Spleen (tissue), 11 donors: ENCODE results near the gene CMTR2. TPM values are rescaled to one million over a fixed set of nuclear protein-coding genes. Genes with fewer than 3 reads are reported as not detected.

ENCODE experiments used
- DNase-seq: peaks from one replicate; pipeline ENCODE4 v3.0.0-alpha.2; 2020
- H3K27ac ChIP-seq, 8 donors: fragments of 200-600 bp; sonication (generic) in 7 of 8; 1 replicate in 4 of 8; 2 replicates in 4 of 8; pipeline versions ENCODE4 v1.5.0 to v1.8.0; 2016 to 2021; ENCODE audit warnings: inconsistent platforms in 4 of 8, mild to moderate bottlenecking in 4 of 8, moderate library complexity in 1 of 8
- H3K27me3 ChIP-seq, 7 donors: fragments of 200-600 bp; sonication (generic) in 6 of 7; replicated peaks in 1 of 7; 1 replicate in 4 of 7; 2 replicates in 3 of 7; pipeline versions ENCODE4 v1.5.0 to v1.8.0; 2016 to 2021; ENCODE audit warnings: inconsistent platforms in 3 of 7, mild to moderate bottlenecking in 1 of 7
- H3K36me3 ChIP-seq, 6 donors: fragments of 200-600 bp; sonication (generic) in 5 of 6; 1 replicate in 4 of 6; 2 replicates in 2 of 6; pipeline versions ENCODE4 v1.5.0 to v1.8.0; 2016 to 2021; ENCODE audit warnings: inconsistent platforms in 2 of 6
- H3K4me1 ChIP-seq, 6 donors: fragments of 200-600 bp; sonication (generic) in 5 of 6; 1 replicate in 3 of 6; 2 replicates in 3 of 6; pipeline versions ENCODE4 v1.5.0 to v1.8.0; 2016 to 2021; ENCODE audit warnings: inconsistent platforms in 3 of 6
- H3K4me3 ChIP-seq, 8 donors: fragments of 200-600 bp; sonication (generic) in 7 of 8; 1 replicate in 4 of 8; 2 replicates in 4 of 8; pipeline versions ENCODE4 v1.5.0 to v1.8.0; 2016 to 2021; ENCODE audit warnings: inconsistent platforms in 4 of 8, mild to moderate bottlenecking in 4 of 8, moderate library complexity in 2 of 8
- H3K9me3 ChIP-seq, 8 donors: fragments of 200-600 bp; sonication (generic) in 7 of 8; 1 replicate in 4 of 8; 2 replicates in 4 of 8; pipeline versions ENCODE4 v1.5.0 to v1.8.0; 2016 to 2021; ENCODE audit warnings: inconsistent platforms in 4 of 8
- CTCF ChIP-seq, 11 experiments: fragments of 200-600 bp in 7 of 11; fragments of 450-650 bp in 4 of 11; sonication (generic) in 4 of 11; IDR thresholded peaks in 8 of 11; conservative IDR thresholded peaks in 3 of 11; 1 replicate in 7 of 11; 2 replicates in 4 of 11; pipeline versions ENCODE4 v1.4.0 to v1.8.0; 2016 to 2021; ENCODE audit warnings: antibody characterized with exemption in 11 of 11, inconsistent platforms in 4 of 11, mild to moderate bottlenecking in 1 of 11
- POLR2A ChIP-seq, 3 donors: fragments of 450-650 bp; IDR thresholded peaks; one replicate each; pipeline ENCODE4 v1.5.1; 2017; ENCODE audit warnings: antibody characterized with exemption in 3 of 3, mild to moderate bottlenecking in 1 of 3
- POLR2AphosphoS5 ChIP-seq, 3 donors: sonication (generic); formaldehyde crosslinking; IDR thresholded peaks; one replicate each; pipeline ENCODE4 v1.5.1; 2017; ENCODE audit warnings: antibody characterized with exemption in 3 of 3
- WGBS, 5 donors: extraction: QIAGEN DNeasy Blood & Tissue Kit in 3 of 5; methylation state at CpG; one replicate each; pipeline versions ENCODE4 v1.1.5 to v1.1.7; 2013 to 2018; 5-methylcytosine and 5-hydroxymethylcytosine counted together
- intact Hi-C: fragments of 100-400 bp; cut with DNase I; formaldehyde crosslinking; loops from one replicate; pipeline ENCODE4 v1.15.0; 2023; ENCODE audit warnings: low total_unique reads
- polyA plus RNA-seq, 3 donors: library from polyadenylated mRNA; stranded (reverse); fragments of 200-250 nt; gene quantifications; one replicate each; pipeline ENCODE4 v1.2.1, GENCODE V29; 2013
- total RNA-seq, 7 donors: library from RNA; depleted of rRNA in 3 of 7; stranded (reverse); fragments of >200 nt in 3 of 7; fragmentation: NEBNext Ultra II Directional in 4 of 7; extraction: Animal tissue kit (Norgen Biotek cat#: 25700) in 4 of 7; gene quantifications; one replicate each; pipeline versions ENCODE4 v1.1.0 to v1.2.1, GENCODE V29; 2016 to 2021
- donor health status: healthy with polysubstance abuse.
- donor health status: DM: no; HTN: no; CAD: no; lungs with moderate emphysema.
- donor health status: DM: no; HTN: no; CAD: no.
- donor health status: Bipolar disorder and iron deficiency.
- donor health status: healthy.
- donor health status: DM: no; HTN: no; CAD: no.
- donor health status: DM: yes; HTN: yes; CAD: no.

Gene CMTR2
- total and polyA plus RNA-seq, 10 donors = 8.8 to 51.7 (median 22.9) TPM

DNA sequence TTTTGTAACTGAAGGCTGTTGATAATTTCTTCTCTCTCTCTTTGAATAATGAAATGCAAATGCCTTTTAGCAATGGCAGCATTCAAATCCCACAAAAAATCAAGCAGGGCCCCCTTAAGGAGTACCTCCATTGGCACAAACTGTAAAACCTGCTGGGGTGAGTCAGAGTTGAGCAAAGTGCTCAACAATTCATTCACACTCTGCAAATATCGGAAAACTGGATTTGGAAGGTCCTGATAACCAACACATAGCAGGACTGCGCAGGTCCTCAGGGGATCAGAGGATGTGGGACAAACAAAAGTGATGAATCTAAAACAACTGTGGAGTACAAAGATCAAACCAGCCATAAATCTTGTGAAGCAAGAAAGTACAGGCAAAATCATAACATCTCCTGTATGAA, 5.6 kb downstream of the CMTR2 start:
- Histone ChIP-seq H3K4me3 (no peak overlapping the region), H3K9me3 (peaks cover 0 to 25% (median 0%) of the 10 kb centered on the region in 8 donors), H3K27me3 (no peaks in the 10 kb centered on the region), H3K4me1 (peaks cover 9 to 22% (median 13%) of the 10 kb centered on the region in 6 donors), H3K27ac (no peak overlapping the region), H3K36me3 (peaks cover 3 to 48% (median 34%) of the 10 kb centered on the region in 6 donors)
- intact Hi-C loops = no loop called here
- WGBS, 5 donors = 96 to 100% (median 98%) methylated on average over 2 of the region's 2 CpGs
- no peak for TF ChIP-seq CTCF (IDR thresholded peaks at IDR 0.05 in 8 of 11, conservative IDR thresholded peaks at IDR 0.05 in 3 of 11)
- TF ChIP-seq POLR2AphosphoS5 (IDR thresholded peaks at IDR 0.05) = no peak
- no peak for TF ChIP-seq POLR2A (IDR thresholded peaks at IDR 0.05)
- DNase-seq = no peak

DNA sequence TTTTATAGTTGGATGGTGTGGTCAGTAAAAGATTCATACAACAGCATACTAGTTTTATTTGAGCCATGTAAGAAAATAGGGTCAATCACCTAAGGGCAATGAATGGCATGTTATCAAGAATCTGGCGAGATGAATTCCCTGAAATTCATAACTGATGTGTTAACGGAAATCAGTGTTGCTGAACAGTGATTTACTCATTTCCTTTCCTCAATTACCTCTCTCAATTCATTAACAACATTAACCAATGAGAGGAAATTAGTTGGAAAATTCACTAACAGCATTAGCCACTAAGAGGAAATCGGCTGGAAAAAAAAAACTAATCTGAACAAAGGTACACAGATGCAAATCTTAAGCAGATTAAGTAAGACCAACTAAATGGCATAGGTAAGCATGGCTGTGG, 6.3 kb downstream of the CMTR2 start:
- Histone ChIP-seq H3K4me1 (peaks cover 3 to 15% (median 7%) of the 10 kb centered on the region in 6 donors), H3K9me3 (peaks cover 0 to 25% (median 0%) of the 10 kb centered on the region in 8 donors), H3K27me3 (no peaks in the 10 kb centered on the region), H3K4me3 (no peak overlapping the region), H3K27ac (no peak overlapping the region), H3K36me3 (peaks cover 3 to 48% (median 34%) of the 10 kb centered on the region in 6 donors)
- DNase-seq = no peak
- TF ChIP-seq POLR2A (IDR thresholded peaks at IDR 0.05) = no peak
- TF ChIP-seq CTCF (IDR thresholded peaks at IDR 0.05 in 8 of 11, conservative IDR thresholded peaks at IDR 0.05 in 3 of 11) = no peak
- TF ChIP-seq POLR2AphosphoS5 (IDR thresholded peaks at IDR 0.05) = no peak
- intact Hi-C loops = no loop called here
- 90 to 93% (median 91%) methylated on average over 3 of the region's 3 CpGs for WGBS, 5 donors

GRCh38 chr16:71276589-71277334, 12.4 kb downstream of the CMTR2 start:
- TF ChIP-seq CTCF (IDR thresholded peaks at IDR 0.05 in 8 of 11, conservative IDR thresholded peaks at IDR 0.05 in 3 of 11) = no peak
- TF ChIP-seq POLR2A (IDR thresholded peaks at IDR 0.05) = no peak
- no peak for TF ChIP-seq POLR2AphosphoS5 (IDR thresholded peaks at IDR 0.05)
- Histone ChIP-seq H3K9me3 (peaks cover 0 to 17% (median 14%) of the 10 kb centered on the region in 8 donors), H3K27ac (no peak overlapping the region), H3K4me3 (no peak overlapping the region), H3K4me1 (no peaks in the 10 kb centered on the region), H3K36me3 (peaks cover 0 to 4% (median 0%) of the 10 kb centered on the region in 6 donors), H3K27me3 (no peaks in the 10 kb centered on the region)
- no peak for DNase-seq
- 89 to 93% (median 90%) methylated on average over 4 of the region's 4 CpGs for whole genome bisulfite sequencing, 5 donors
- intact Hi-C loops = no loop called here

DNA sequence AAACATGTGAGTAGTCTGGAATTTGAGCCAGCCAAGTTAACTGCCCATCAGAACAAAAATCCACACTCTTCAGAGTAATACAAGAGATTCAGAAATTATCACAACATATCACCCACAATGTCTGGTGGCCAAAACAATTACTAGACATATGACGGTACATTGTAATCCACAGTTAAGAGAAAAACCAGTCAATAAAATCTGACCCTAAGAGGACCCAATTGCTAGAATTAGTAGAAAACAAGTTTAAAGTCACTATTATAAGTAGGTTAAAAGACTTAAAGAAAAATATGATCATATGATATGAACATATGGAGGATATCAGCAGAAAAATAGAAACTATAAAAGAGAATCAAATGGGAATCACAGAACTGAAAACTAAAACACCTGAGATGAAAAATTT, 15.8 kb downstream of the CMTR2 start:
- intact Hi-C loops = no loop called here
- Histone ChIP-seq H3K4me3 (no peak overlapping the region), H3K9me3 (peaks cover 0 to 17% (median 14%) of the 10 kb centered on the region in 8 donors), H3K27ac (no peak overlapping the region), H3K36me3 (no peaks in the 10 kb centered on the region), H3K4me1 (no peaks in the 10 kb centered on the region), H3K27me3 (no peaks in the 10 kb centered on the region)
- 93 to 100% (median 98%) methylated on average over 1 of the region's 1 CpG for WGBS, 5 donors
- TF ChIP-seq CTCF (IDR thresholded peaks at IDR 0.05 in 8 of 11, conservative IDR thresholded peaks at IDR 0.05 in 3 of 11) (no peak), POLR2AphosphoS5 (IDR thresholded peaks at IDR 0.05) (no peak), POLR2A (IDR thresholded peaks at IDR 0.05) (no peak)
- DNase-seq = no peak
